K562 (cell line): ENCODE results near the gene HOXC11. TPM values are rescaled to one million over a fixed set of nuclear protein-coding genes. Genes with fewer than 3 reads are reported as not detected.

Source experiments
- HDAC2 ChIP-seq: fragments of 450-650 bp; IDR thresholded peaks from 2 replicates; pipeline ENCODE4 v1.6.1; 2016; ENCODE audit warnings: mild to moderate bottlenecking
- PCBP1 ChIP-seq: fragments of 200-400 bp; formaldehyde crosslinking; IDR thresholded peaks from 2 replicates; pipeline ENCODE4 v1.6.1; 2018; ENCODE audit warnings: mild to moderate bottlenecking, low read depth, low read length; ENCODE audit not compliant: poor library complexity, severe bottlenecking
- SPI1 ChIP-seq: IDR thresholded peaks from 2 replicates; pipeline ENCODE4 v1.6.1; 2011; ENCODE audit warnings: low read depth, low read length, control low read depth, borderline replicate concordance
- TAL1 ChIP-seq: fragments of 450-650 bp; IDR thresholded peaks from 2 replicates; pipeline ENCODE4 v1.6.1; 2016; ENCODE audit warnings: mild to moderate bottlenecking
- XRCC4 ChIP-seq: IDR thresholded peaks from one replicate; pipeline ENCODE4 v1.6.1; 2011; ENCODE audit not compliant: insufficient read depth, insufficient read length; ENCODE audit errors: extremely low read depth
- ZKSCAN1 ChIP-seq: fragments of 150-350 bp; IDR thresholded peaks from 2 replicates; pipeline ENCODE4 v1.6.1; 2016; ENCODE audit warnings: low read depth, low read length
- ZNF644 ChIP-seq: fragments of 200-800 bp; sonication (Bioruptor generic); IDR thresholded peaks from 2 replicates; pipeline ENCODE4 v1.6.1; 2016; ENCODE audit warnings: low read depth, missing genetic modification characterization, missing compliant biosample characterization
- ZZZ3 ChIP-seq: fragments of 450-650 bp; IDR thresholded peaks from 2 replicates; pipeline ENCODE4 v1.6.1; 2016; ENCODE audit warnings: antibody characterized with exemption, mild to moderate bottlenecking, moderate library complexity
- polyA plus RNA-seq, 8 experiments: library from polyadenylated mRNA; depleted of rRNA in 4 of 8; stranded (reverse) in 5 of 8; unstranded in 3 of 8; fragments of >200 nt; fragmentation: Nextera tagmentation in 2 of 8; fragmentation: Illumina TruSeq in 1 of 8; extraction: Ambion mirVana in 2 of 8; extraction: Trizol in 1 of 8; gene quantifications; 2 replicates each; pipeline versions ENCODE4 v1.2.1 to v1.2.3, GENCODE V29; 2011 to 2014; ENCODE audit warnings: inconsistent platforms in 1 of 8, missing spikeins in 1 of 8
- total RNA-seq, 7 experiments: library from RNA; depleted of rRNA in 6 of 7; stranded (reverse); fragments of >200 nt in 6 of 7; fragmentation: Illumina TruSeq in 2 of 7; extraction: Trizol in 2 of 7; gene quantifications; 2 replicates each; pipeline versions ENCODE4 v1.2.1 to v1.2.3, GENCODE V29; 2011 to 2021; ENCODE audit warnings: low replicate concordance in 1 of 7
- TF ChIP-seq, protein P1 (sequence below): sonication (generic); formaldehyde crosslinking; IDR thresholded peaks from 2 replicates; pipeline ENCODE4 v1.8.0; 2023; ENCODE audit warnings: missing genetic modification reagents, mild to moderate bottlenecking, borderline replicate concordance
- TF ChIP-seq, protein P2 (sequence below): sonication (generic); formaldehyde crosslinking; IDR thresholded peaks from 2 replicates; pipeline ENCODE4 v1.8.0; 2022; ENCODE audit warnings: mild to moderate bottlenecking, missing genetic modification reagents
- TF ChIP-seq, protein P3 (sequence below): IDR thresholded peaks from 2 replicates; pipeline ENCODE4 v1.6.1; 2011; ENCODE audit not compliant: insufficient read length; ENCODE audit errors: extremely low read depth

Gene HOXC11
- total and polyA plus RNA-seq, 9 of the 15 experiments (the other 6 are each of a cell fraction or from before 2014, with no cell fraction given) = not detected

DNA sequence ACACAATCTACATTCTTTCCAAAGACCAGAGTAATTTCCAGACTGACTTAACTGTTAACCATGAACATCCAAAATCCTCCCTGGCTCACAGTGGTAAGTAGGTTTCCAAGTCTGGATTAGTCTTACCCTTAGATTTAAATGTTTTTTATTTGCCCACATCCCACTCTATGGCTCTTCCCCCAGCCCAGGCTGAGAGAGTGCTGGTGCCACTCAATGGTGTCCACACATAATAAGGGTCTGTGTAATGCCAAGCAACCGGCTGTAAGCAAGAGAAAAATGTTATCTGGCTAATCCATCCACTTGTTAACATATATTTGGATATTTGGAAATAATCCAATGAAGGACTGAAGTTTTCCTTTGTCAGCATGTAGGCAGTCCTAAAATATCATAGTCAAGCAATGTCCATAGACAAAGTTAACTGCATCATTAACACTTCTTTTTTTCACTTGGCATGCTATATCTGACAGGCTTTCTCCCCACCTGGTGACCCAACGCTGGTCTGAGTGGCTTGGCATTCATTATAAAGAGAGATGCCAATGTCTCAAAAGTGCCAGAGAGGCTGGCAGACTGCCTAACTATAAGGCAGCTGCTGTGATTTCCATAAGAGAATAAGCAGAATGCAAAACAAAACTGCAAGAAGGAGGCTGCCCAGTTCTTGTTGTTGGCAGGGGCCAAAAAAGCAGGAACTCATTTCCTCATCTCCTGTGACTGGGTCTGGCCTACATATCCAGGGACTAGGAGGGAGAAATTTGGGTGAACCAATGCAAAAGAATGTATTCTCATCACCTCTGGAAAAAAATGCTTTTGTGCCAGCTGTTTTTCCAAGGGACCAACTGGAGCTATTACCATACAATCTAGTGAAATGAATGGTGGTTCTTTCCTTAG, 48.2 kb upstream of the HOXC11 start (continued):
- TF ChIP-seq, protein P1, sequence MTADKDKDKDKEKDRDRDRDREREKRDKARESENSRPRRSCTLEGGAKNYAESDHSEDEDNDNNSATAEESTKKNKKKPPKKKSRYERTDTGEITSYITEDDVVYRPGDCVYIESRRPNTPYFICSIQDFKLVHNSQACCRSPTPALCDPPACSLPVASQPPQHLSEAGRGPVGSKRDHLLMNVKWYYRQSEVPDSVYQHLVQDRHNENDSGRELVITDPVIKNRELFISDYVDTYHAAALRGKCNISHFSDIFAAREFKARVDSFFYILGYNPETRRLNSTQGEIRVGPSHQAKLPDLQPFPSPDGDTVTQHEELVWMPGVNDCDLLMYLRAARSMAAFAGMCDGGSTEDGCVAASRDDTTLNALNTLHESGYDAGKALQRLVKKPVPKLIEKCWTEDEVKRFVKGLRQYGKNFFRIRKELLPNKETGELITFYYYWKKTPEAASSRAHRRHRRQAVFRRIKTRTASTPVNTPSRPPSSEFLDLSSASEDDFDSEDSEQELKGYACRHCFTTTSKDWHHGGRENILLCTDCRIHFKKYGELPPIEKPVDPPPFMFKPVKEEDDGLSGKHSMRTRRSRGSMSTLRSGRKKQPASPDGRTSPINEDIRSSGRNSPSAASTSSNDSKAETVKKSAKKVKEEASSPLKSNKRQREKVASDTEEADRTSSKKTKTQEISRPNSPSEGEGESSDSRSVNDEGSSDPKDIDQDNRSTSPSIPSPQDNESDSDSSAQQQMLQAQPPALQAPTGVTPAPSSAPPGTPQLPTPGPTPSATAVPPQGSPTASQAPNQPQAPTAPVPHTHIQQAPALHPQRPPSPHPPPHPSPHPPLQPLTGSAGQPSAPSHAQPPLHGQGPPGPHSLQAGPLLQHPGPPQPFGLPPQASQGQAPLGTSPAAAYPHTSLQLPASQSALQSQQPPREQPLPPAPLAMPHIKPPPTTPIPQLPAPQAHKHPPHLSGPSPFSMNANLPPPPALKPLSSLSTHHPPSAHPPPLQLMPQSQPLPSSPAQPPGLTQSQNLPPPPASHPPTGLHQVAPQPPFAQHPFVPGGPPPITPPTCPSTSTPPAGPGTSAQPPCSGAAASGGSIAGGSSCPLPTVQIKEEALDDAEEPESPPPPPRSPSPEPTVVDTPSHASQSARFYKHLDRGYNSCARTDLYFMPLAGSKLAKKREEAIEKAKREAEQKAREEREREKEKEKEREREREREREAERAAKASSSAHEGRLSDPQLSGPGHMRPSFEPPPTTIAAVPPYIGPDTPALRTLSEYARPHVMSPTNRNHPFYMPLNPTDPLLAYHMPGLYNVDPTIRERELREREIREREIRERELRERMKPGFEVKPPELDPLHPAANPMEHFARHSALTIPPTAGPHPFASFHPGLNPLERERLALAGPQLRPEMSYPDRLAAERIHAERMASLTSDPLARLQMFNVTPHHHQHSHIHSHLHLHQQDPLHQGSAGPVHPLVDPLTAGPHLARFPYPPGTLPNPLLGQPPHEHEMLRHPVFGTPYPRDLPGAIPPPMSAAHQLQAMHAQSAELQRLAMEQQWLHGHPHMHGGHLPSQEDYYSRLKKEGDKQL (CRISPR knock-in tag) = no peak
- TF ChIP-seq, protein P2, sequence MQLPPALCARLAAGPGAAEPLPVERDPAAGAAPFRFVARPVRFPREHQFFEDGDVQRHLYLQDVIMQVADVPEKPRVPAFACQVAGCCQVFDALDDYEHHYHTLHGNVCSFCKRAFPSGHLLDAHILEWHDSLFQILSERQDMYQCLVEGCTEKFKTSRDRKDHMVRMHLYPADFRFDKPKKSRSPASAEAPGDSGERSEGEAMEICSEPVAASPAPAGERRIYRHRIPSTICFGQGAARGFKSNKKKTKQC (CRISPR knock-in tag) = no peak
- TF ChIP-seq ZKSCAN1 = no peak
- no peak for TF ChIP-seq SPI1
- TF ChIP-seq, protein P3, sequence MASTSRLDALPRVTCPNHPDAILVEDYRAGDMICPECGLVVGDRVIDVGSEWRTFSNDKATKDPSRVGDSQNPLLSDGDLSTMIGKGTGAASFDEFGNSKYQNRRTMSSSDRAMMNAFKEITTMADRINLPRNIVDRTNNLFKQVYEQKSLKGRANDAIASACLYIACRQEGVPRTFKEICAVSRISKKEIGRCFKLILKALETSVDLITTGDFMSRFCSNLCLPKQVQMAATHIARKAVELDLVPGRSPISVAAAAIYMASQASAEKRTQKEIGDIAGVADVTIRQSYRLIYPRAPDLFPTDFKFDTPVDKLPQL = no peak
- no peak for TF ChIP-seq PCBP1
- TF ChIP-seq ZNF644 (tag) = no peak
- no peak for TF ChIP-seq ZZZ3
- TF ChIP-seq XRCC4 = no peak
- TF ChIP-seq HDAC2 = no peak
- no peak for TF ChIP-seq TAL1
